Upper lobe of left lung (tissue), 6 donors: Measurements from ENCODE around the gene CARMIL1. TPM values are rescaled to one million over a fixed set of nuclear protein-coding genes. Genes with fewer than 3 reads are reported as not detected.

ENCODE experiments used
- ATAC-seq, 2 donors: fragments of 200-7000 bp; cut with Tn5 transposase; one replicate each; pipeline ENCODE4 v1.9.1; 2022; ENCODE audit warnings: mild to moderate bottlenecking in 2 of 2, moderate library complexity in 2 of 2; ENCODE audit not compliant: low FRiP score in 2 of 2
- DNase-seq, 2 donors: peaks; one replicate each; pipeline ENCODE4 v3.0.0-alpha.2; 2019 to 2020
- H3K27ac ChIP-seq, 4 donors: fragments of 200-600 bp; sonication (generic); one replicate each; pipeline ENCODE4 v1.5.1; 2016 to 2019
- H3K27me3 ChIP-seq, 4 donors: fragments of 200-600 bp; sonication (generic); one replicate each; pipeline ENCODE4 v1.5.1; 2017 to 2019
- H3K36me3 ChIP-seq, 4 donors: fragments of 200-600 bp; sonication (generic); one replicate each; pipeline ENCODE4 v1.5.1; 2016 to 2019
- H3K4me1 ChIP-seq, 4 donors: fragments of 200-600 bp; sonication (generic); one replicate each; pipeline ENCODE4 v1.5.1; 2018 to 2019
- H3K4me3 ChIP-seq, 4 donors: fragments of 200-600 bp; sonication (generic); one replicate each; pipeline ENCODE4 v1.5.1; 2017 to 2019; ENCODE audit warnings: mild to moderate bottlenecking in 2 of 4, moderate library complexity in 1 of 4
- H3K9me3 ChIP-seq, 4 donors: fragments of 200-600 bp; sonication (generic); one replicate each; pipeline ENCODE4 v1.5.1; 2018 to 2019
- CTCF ChIP-seq, 6 experiments: fragments of 450-650 bp in 4 of 6; fragments of 200-600 bp in 2 of 6; sonication (generic) in 2 of 6; IDR thresholded peaks; one replicate each; pipeline ENCODE4 v1.5.1; 2016 to 2019; ENCODE audit warnings: antibody characterized with exemption in 6 of 6
- EP300 ChIP-seq, 4 donors: sonication (generic); formaldehyde crosslinking; IDR thresholded peaks; one replicate each; pipeline ENCODE4 v1.5.1; 2017; ENCODE audit warnings: antibody characterized with exemption in 4 of 4, control low read depth in 2 of 4
- POLR2A ChIP-seq, 4 donors: fragments of 450-650 bp; IDR thresholded peaks; one replicate each; pipeline ENCODE4 v1.5.1; 2016 to 2017; ENCODE audit warnings: antibody characterized with exemption in 4 of 4, mild to moderate bottlenecking in 2 of 4
- POLR2AphosphoS5 ChIP-seq, 2 donors: sonication (generic); formaldehyde crosslinking; IDR thresholded peaks; one replicate each; pipeline ENCODE4 v1.5.1; 2017; ENCODE audit warnings: antibody characterized with exemption in 2 of 2
- WGBS, 2 donors: methylation state at CpG; one replicate each; pipeline ENCODE4 v1.1.5; 2017 to 2018; 5-methylcytosine and 5-hydroxymethylcytosine counted together
- total RNA-seq, 6 donors: library from RNA; depleted of rRNA in 4 of 6; stranded (reverse); fragments of >200 nt in 4 of 6; gene quantifications; one replicate each; pipeline versions ENCODE4 v1.1.0 to v1.2.1, GENCODE V29; 2016 to 2021
- donor health status: DM: no; HTN: no; CAD: no; lungs with moderate emphysema.
- donor health status: DM: no; HTN: yes; CAD: no; lungs with severe emphysema.

CARMIL1 gene
- total RNA-seq, 6 donors from 2014 or later: 19.8 to 78.6 (median 44.9) TPM

GRCh38 chr6:25307805-25308494 lies 28.8 kb downstream of the CARMIL1 start:
- Histone ChIP-seq H3K4me3 (no peak overlapping the region), H3K4me1 (peaks cover 20 to 34% (median 23%) of the 10 kb centered on the region in 4 donors), H3K27me3 (no peaks in the 10 kb centered on the region), H3K9me3 (no peaks in the 10 kb centered on the region), H3K36me3 (no peaks in the 10 kb centered on the region), H3K27ac (no peak overlapping the region)
- no peak for ATAC-seq
- no peak for DNase-seq
- TF ChIP-seq POLR2AphosphoS5 (IDR thresholded peaks at IDR 0.05) (no peak), POLR2A (IDR thresholded peaks at IDR 0.05) (no peak), CTCF (IDR thresholded peaks at IDR 0.05) (no peak), EP300 (IDR thresholded peaks at IDR 0.05) (no peak)
- WGBS, 2 donors: 83 to 89% methylated on average over 4 of the region's 4 CpGs

- Histone ChIP-seq H3K27me3 (no peaks in the 10 kb centered on the region), H3K27ac (no peak overlapping the region), H3K4me1 (peaks cover 16 to 32% (median 20%) of the 10 kb centered on the region in 4 donors), H3K36me3 (no peaks in the 10 kb centered on the region), H3K4me3 (no peak overlapping the region), H3K9me3 (no peaks in the 10 kb centered on the region)
- no peak for TF ChIP-seq POLR2A (IDR thresholded peaks at IDR 0.05)
- TF ChIP-seq CTCF (IDR thresholded peaks at IDR 0.05): no peak
- TF ChIP-seq EP300 (IDR thresholded peaks at IDR 0.05): no peak
- no peak for TF ChIP-seq POLR2AphosphoS5 (IDR thresholded peaks at IDR 0.05)
- 81 to 97% methylated on average over 7 to 8 of the region's 8 CpGs for WGBS, 2 donors
- ATAC-seq (no peak), DNase-seq (no peak)
Observed at GRCh38 chr6:25309886-25310285, 30.7 kb downstream of the CARMIL1 start.

GRCh38 chr6:25311331-25311840 lies 32.2 kb downstream of the CARMIL1 start:
- Histone ChIP-seq H3K27ac (no peak overlapping the region), H3K4me1 (peaks cover 17 to 40% (median 21%) of the 10 kb centered on the region in 4 donors), H3K4me3 (no peak overlapping the region), H3K9me3 (no peaks in the 10 kb centered on the region), H3K27me3 (no peaks in the 10 kb centered on the region), H3K36me3 (no peaks in the 10 kb centered on the region)
- TF ChIP-seq POLR2AphosphoS5 (IDR thresholded peaks at IDR 0.05) (no peak), POLR2A (IDR thresholded peaks at IDR 0.05) (no peak), EP300 (IDR thresholded peaks at IDR 0.05) (no peak), CTCF (IDR thresholded peaks at IDR 0.05) (no peak)
- peak in 1 of 2 donors; percentile 75 for ATAC-seq
- WGBS, 2 donors: 96 to 100% methylated on average over 1 of the region's 1 CpG
- DNase-seq: no peak

GRCh38 chr6:25312034-25312620 lies 33.0 kb downstream of the CARMIL1 start:
- no peak for DNase-seq
- no peak for TF ChIP-seq CTCF (IDR thresholded peaks at IDR 0.05)
- TF ChIP-seq POLR2AphosphoS5 (IDR thresholded peaks at IDR 0.05): no peak
- no peak for TF ChIP-seq EP300 (IDR thresholded peaks at IDR 0.05)
- no peak for TF ChIP-seq POLR2A (IDR thresholded peaks at IDR 0.05)
- H3K27ac ChIP-seq: peak overlapping the region in 1 of 4 donors; percentile 42
- peaks cover 17 to 40% (median 21%) of the 10 kb centered on the region in 4 donors for H3K4me1 ChIP-seq
- ATAC-seq: peak in 1 of 2 donors; percentile 75
- H3K36me3 ChIP-seq: no peaks in the 10 kb centered on the region
- no peaks in the 10 kb centered on the region for H3K27me3 ChIP-seq
- WGBS, 2 donors: 25 to 48% methylated on average over 2 of the region's 2 CpGs
- H3K4me3 ChIP-seq: no peak overlapping the region
- H3K9me3 ChIP-seq: no peaks in the 10 kb centered on the region
